Measurements from ENCODE around the gene CXCL6.

CXCL6 gene

GRCh38 chr4:73872316-73873108 is 36.0 kb downstream of the CXCL6 start:
- Histone ChIP-seq H3K36me3 (ENCODE audit: control insufficient read depth, insufficient read depth, low read length) (no peaks in the 10 kb centered on the region), H3K4me2 (ENCODE audit: low read length) (no peak overlapping the region), H3K56ac (ENCODE audit: low read length) (no peak overlapping the region), H2BK5ac (ENCODE audit: low read length) (no peak overlapping the region), H3K79me2 (ENCODE audit: control insufficient read depth, insufficient read depth, low read length) (no peaks in the 10 kb centered on the region), H2AK5ac (ENCODE audit: low read length) (no peak overlapping the region), H4K5ac (ENCODE audit: low read length) (no peak overlapping the region), H3K4ac (ENCODE audit: low read depth, low read length) (no peak overlapping the region), H3K9ac (ENCODE audit: low read length) (no peak overlapping the region), H3K23ac (ENCODE audit: low read length) (no peak overlapping the region), H3K27me3 (ENCODE audit: insufficient read depth, low read length, poor library complexity) (no peaks in the 10 kb centered on the region), H3K4me3 (ENCODE audit: low read length) (no peak overlapping the region), H3K27ac (ENCODE audit: low read depth, low read length) (no peak overlapping the region), H4K8ac (ENCODE audit: low read depth, low read length) (no peak overlapping the region), H3K4me1 (ENCODE audit: control insufficient read depth, low read depth, low read length) (peaks cover 1% of the 10 kb centered on the region), H2BK120ac (ENCODE audit: low read depth, low read length) (no peak overlapping the region), H3K79me1 (ENCODE audit: low read length) (no peaks in the 10 kb centered on the region), H3K18ac (ENCODE audit: low read length) (no peak overlapping the region), H2BK15ac (replicated peaks; ENCODE audit: low read depth) (no peak overlapping the region)
- peak; percentile 13 for DNase-seq
- WGBS (ENCODE audit: extremely low coverage, insufficient coverage, low lambda C conversion rate) = no CpG with 5 or more reads among the region's 2 CpGs

- Histone ChIP-seq H3K4me2 (ENCODE audit: low read length) (no peak overlapping the region), H3K36me3 (ENCODE audit: control insufficient read depth, insufficient read depth, low read length) (no peaks in the 10 kb centered on the region), H3K23ac (ENCODE audit: low read length) (no peak overlapping the region), H4K8ac (ENCODE audit: low read depth, low read length) (no peak overlapping the region), H2BK120ac (ENCODE audit: low read depth, low read length) (no peak overlapping the region), H2BK15ac (replicated peaks; ENCODE audit: low read depth) (no peak overlapping the region), H3K79me2 (ENCODE audit: control insufficient read depth, insufficient read depth, low read length) (no peaks in the 10 kb centered on the region), H3K4me3 (ENCODE audit: low read length) (no peak overlapping the region), H3K4me1 (ENCODE audit: control insufficient read depth, low read depth, low read length) (peaks cover 1% of the 10 kb centered on the region), H2AK5ac (ENCODE audit: low read length) (no peak overlapping the region), H3K27me3 (ENCODE audit: insufficient read depth, low read length, poor library complexity) (no peaks in the 10 kb centered on the region), H3K9ac (ENCODE audit: low read length) (no peak overlapping the region), H3K79me1 (ENCODE audit: low read length) (no peaks in the 10 kb centered on the region), H3K18ac (ENCODE audit: low read length) (no peak overlapping the region), H2BK5ac (ENCODE audit: low read length) (no peak overlapping the region), H3K56ac (ENCODE audit: low read length) (no peak overlapping the region), H3K27ac (ENCODE audit: low read depth, low read length) (no peak overlapping the region), H4K5ac (ENCODE audit: low read length) (no peak overlapping the region), H3K4ac (ENCODE audit: low read depth, low read length) (no peak overlapping the region)
- WGBS (ENCODE audit: extremely low coverage, insufficient coverage, low lambda C conversion rate) = no CpG with 5 or more reads among the region's 2 CpGs
- no peak for DNase-seq
Measured at GRCh38 chr4:73874386-73874785, 37.9 kb downstream of the CXCL6 start.

GRCh38 chr4:73875401-73875800 is 38.9 kb downstream of the CXCL6 start:
- no CpG with 5 or more reads among the region's 1 CpG for WGBS (ENCODE audit: extremely low coverage, insufficient coverage, low lambda C conversion rate)
- Histone ChIP-seq H3K4ac (ENCODE audit: low read depth, low read length) (no peak overlapping the region), H3K18ac (ENCODE audit: low read length) (no peak overlapping the region), H3K36me3 (ENCODE audit: control insufficient read depth, insufficient read depth, low read length) (no peaks in the 10 kb centered on the region), H3K79me2 (ENCODE audit: control insufficient read depth, insufficient read depth, low read length) (no peaks in the 10 kb centered on the region), H2BK120ac (ENCODE audit: low read depth, low read length) (no peak overlapping the region), H4K8ac (ENCODE audit: low read depth, low read length) (no peak overlapping the region), H3K27ac (ENCODE audit: low read depth, low read length) (no peak overlapping the region), H3K27me3 (ENCODE audit: insufficient read depth, low read length, poor library complexity) (no peaks in the 10 kb centered on the region), H2BK15ac (replicated peaks; ENCODE audit: low read depth) (no peak overlapping the region), H3K4me3 (ENCODE audit: low read length) (no peak overlapping the region), H2AK5ac (ENCODE audit: low read length) (no peak overlapping the region), H3K4me2 (ENCODE audit: low read length) (no peak overlapping the region), H3K4me1 (ENCODE audit: control insufficient read depth, low read depth, low read length) (peaks cover 1% of the 10 kb centered on the region), H3K9ac (ENCODE audit: low read length) (no peak overlapping the region), H3K79me1 (ENCODE audit: low read length) (no peaks in the 10 kb centered on the region), H3K23ac (ENCODE audit: low read length) (no peak overlapping the region), H2BK5ac (ENCODE audit: low read length) (no peak overlapping the region), H3K56ac (ENCODE audit: low read length) (no peak overlapping the region), H4K5ac (ENCODE audit: low read length) (no peak overlapping the region)
- DNase-seq = no peak

GRCh38 chr4:73883306-73883705 is 46.8 kb downstream of the CXCL6 start:
- H4K8ac ChIP-seq (ENCODE audit: low read depth, low read length) = no peak overlapping the region
- H3K36me3 ChIP-seq (ENCODE audit: control insufficient read depth, insufficient read depth, low read length) = no peaks in the 10 kb centered on the region
- no peak overlapping the region for H2BK15ac ChIP-seq (replicated peaks; ENCODE audit: low read depth)
- no peaks in the 10 kb centered on the region for H3K79me2 ChIP-seq (ENCODE audit: control insufficient read depth, insufficient read depth, low read length)
- H3K9ac ChIP-seq (ENCODE audit: low read length) = no peak overlapping the region
- H2BK120ac ChIP-seq (ENCODE audit: low read depth, low read length) = no peak overlapping the region
- H2AK5ac ChIP-seq (ENCODE audit: low read length) = no peak overlapping the region
- no peak overlapping the region for H2BK5ac ChIP-seq (ENCODE audit: low read length)
- H3K23ac ChIP-seq (ENCODE audit: low read length) = no peak overlapping the region
- H3K4me2 ChIP-seq (ENCODE audit: low read length) = no peak overlapping the region
- no peak overlapping the region for H3K4me3 ChIP-seq (ENCODE audit: low read length)
- H3K18ac ChIP-seq (ENCODE audit: low read length) = no peak overlapping the region
- no peaks in the 10 kb centered on the region for H3K4me1 ChIP-seq (ENCODE audit: control insufficient read depth, low read depth, low read length)
- no CpG with 5 or more reads among the region's 1 CpG for WGBS (ENCODE audit: extremely low coverage, insufficient coverage, low lambda C conversion rate)
- no peak overlapping the region for H3K56ac ChIP-seq (ENCODE audit: low read length)
- no peak overlapping the region for H4K5ac ChIP-seq (ENCODE audit: low read length)
- no peak for DNase-seq
- no peak overlapping the region for H3K27ac ChIP-seq (ENCODE audit: low read depth, low read length)
- no peaks in the 10 kb centered on the region for H3K79me1 ChIP-seq (ENCODE audit: low read length)
- H3K27me3 ChIP-seq (ENCODE audit: insufficient read depth, low read length, poor library complexity) = no peaks in the 10 kb centered on the region
- no peak overlapping the region for H3K4ac ChIP-seq (ENCODE audit: low read depth, low read length)

GRCh38 chr4:73885574-73886267 is 49.2 kb downstream of the CXCL6 start:
- H3K9ac ChIP-seq (ENCODE audit: low read length) = no peak overlapping the region
- WGBS (ENCODE audit: extremely low coverage, insufficient coverage, low lambda C conversion rate) = no CpG with 5 or more reads among the region's 4 CpGs
- no peaks in the 10 kb centered on the region for H3K36me3 ChIP-seq (ENCODE audit: control insufficient read depth, insufficient read depth, low read length)
- no peak overlapping the region for H3K56ac ChIP-seq (ENCODE audit: low read length)
- no peaks in the 10 kb centered on the region for H3K79me1 ChIP-seq (ENCODE audit: low read length)
- no peak overlapping the region for H3K4me3 ChIP-seq (ENCODE audit: low read length)
- H3K23ac ChIP-seq (ENCODE audit: low read length) = no peak overlapping the region
- no peak overlapping the region for H2AK5ac ChIP-seq (ENCODE audit: low read length)
- H3K27ac ChIP-seq (ENCODE audit: low read depth, low read length) = no peak overlapping the region
- H3K4me2 ChIP-seq (ENCODE audit: low read length) = no peak overlapping the region
- H2BK15ac ChIP-seq (replicated peaks; ENCODE audit: low read depth) = no peak overlapping the region
- H4K8ac ChIP-seq (ENCODE audit: low read depth, low read length) = no peak overlapping the region
- no peak overlapping the region for H3K4ac ChIP-seq (ENCODE audit: low read depth, low read length)
- H4K5ac ChIP-seq (ENCODE audit: low read length) = no peak overlapping the region
- no peaks in the 10 kb centered on the region for H3K27me3 ChIP-seq (ENCODE audit: insufficient read depth, low read length, poor library complexity)
- H2BK5ac ChIP-seq (ENCODE audit: low read length) = no peak overlapping the region
- no peaks in the 10 kb centered on the region for H3K79me2 ChIP-seq (ENCODE audit: control insufficient read depth, insufficient read depth, low read length)
- H3K4me1 ChIP-seq (ENCODE audit: control insufficient read depth, low read depth, low read length) = no peaks in the 10 kb centered on the region
- no peak overlapping the region for H2BK120ac ChIP-seq (ENCODE audit: low read depth, low read length)
- DNase-seq = no peak
- H3K18ac ChIP-seq (ENCODE audit: low read length) = no peak overlapping the region

Data from mesendoderm (in vitro differentiated cells).